Lower lobe of right lung (tissue), 2 donors: ENCODE results near the gene TTPAL. TPM values are rescaled to one million over a fixed set of nuclear protein-coding genes. Genes with fewer than 3 reads are reported as not detected.

Experiments
- ATAC-seq, 2 donors: fragments of 200-7000 bp; cut with Tn5 transposase; one replicate each; pipeline ENCODE4 v1.9.1; 2020 to 2022; ENCODE audit warnings: mild to moderate bottlenecking in 2 of 2, moderate library complexity in 2 of 2
- DNase-seq: peaks from one replicate; pipeline ENCODE4 v3.0.0-alpha.2; 2020
- H3K27ac ChIP-seq: fragments of 200-600 bp; one replicate; pipeline ENCODE4 v1.8.0; 2022
- H3K27me3 ChIP-seq: fragments of 200-600 bp; one replicate; pipeline ENCODE4 v1.8.0; 2022; ENCODE audit warnings: low read depth
- H3K36me3 ChIP-seq: fragments of 200-600 bp; one replicate; pipeline ENCODE4 v1.8.0; 2022; ENCODE audit warnings: mild to moderate bottlenecking
- H3K4me1 ChIP-seq: fragments of 200-600 bp; one replicate; pipeline ENCODE4 v1.8.0; 2022
- H3K4me3 ChIP-seq: fragments of 200-600 bp; one replicate; pipeline ENCODE4 v1.8.0; 2022; ENCODE audit warnings: mild to moderate bottlenecking
- H3K9me3 ChIP-seq: fragments of 200-600 bp; one replicate; pipeline ENCODE4 v1.8.0; 2022
- CTCF ChIP-seq: fragments of 200-600 bp; IDR thresholded peaks from one replicate; pipeline ENCODE4 v1.8.0; 2022; ENCODE audit warnings: antibody characterized with exemption, mild to moderate bottlenecking
- intact Hi-C: fragments of 100-400 bp; cut with DNase I; formaldehyde crosslinking; loops from one replicate; pipeline ENCODE4 v1.11.0; 2022
- total RNA-seq: library from RNA; stranded (reverse); fragmentation: NEBNext Ultra II Directional; extraction: Animal tissue kit (Norgen Biotek cat#: 25700); gene quantifications from one replicate; pipeline ENCODE4 v1.2.1, GENCODE V29; 2021
- donor health status: DM: no; HTN: yes; CAD: no; lungs with severe emphysema.

The TTPAL gene
- total RNA-seq, 1 donor from 2014 or later = 9.6 TPM

- DNase-seq = no peak
- no peaks in the 10 kb centered on the region for H3K4me1 ChIP-seq
- H3K36me3 ChIP-seq = no peaks in the 10 kb centered on the region
- peak; percentile 32 for TF ChIP-seq CTCF
- H3K9me3 ChIP-seq = no peaks in the 10 kb centered on the region
- ATAC-seq = no peak
- H3K27ac ChIP-seq = no peak overlapping the region
- H3K4me3 ChIP-seq = no peak overlapping the region
- no peaks in the 10 kb centered on the region for H3K27me3 ChIP-seq
- intact Hi-C loops = no loop called here
Measured at GRCh38 chr20:44460795-44461141, 14.9 kb upstream of the TTPAL start.

- Histone ChIP-seq H3K9me3 (no peaks in the 10 kb centered on the region), H3K4me1 (no peaks in the 10 kb centered on the region), H3K27me3 (no peaks in the 10 kb centered on the region), H3K4me3 (no peak overlapping the region), H3K27ac (no peak overlapping the region), H3K36me3 (no peaks in the 10 kb centered on the region)
- ATAC-seq (no peak), DNase-seq (no peak)
- no peak for TF ChIP-seq CTCF
- intact Hi-C loops = no loop called here
Measured at GRCh38 chr20:44461142-44461802, 14.4 kb upstream of the TTPAL start.

GRCh38 chr20:44461803-44462174 is 13.9 kb upstream of the TTPAL start:
- no peak overlapping the region for H3K27ac ChIP-seq
- no peaks in the 10 kb centered on the region for H3K36me3 ChIP-seq
- no peaks in the 10 kb centered on the region for H3K27me3 ChIP-seq
- no peaks in the 10 kb centered on the region for H3K9me3 ChIP-seq
- no peaks in the 10 kb centered on the region for H3K4me1 ChIP-seq
- ATAC-seq (no peak), DNase-seq (no peak)
- intact Hi-C loops = no loop called here
- TF ChIP-seq CTCF = no peak
- H3K4me3 ChIP-seq = no peak overlapping the region

GRCh38 chr20:44463466-44463865 is 12.2 kb upstream of the TTPAL start:
- DNase-seq = no peak

GRCh38 chr20:44464514-44464913 is 11.2 kb upstream of the TTPAL start:
- Histone ChIP-seq H3K27ac (no peak overlapping the region), H3K36me3 (no peaks in the 10 kb centered on the region), H3K9me3 (no peaks in the 10 kb centered on the region), H3K4me3 (no peak overlapping the region), H3K27me3 (no peaks in the 10 kb centered on the region), H3K4me1 (no peaks in the 10 kb centered on the region)
- no peak for DNase-seq
- no peak for TF ChIP-seq CTCF
- ATAC-seq = no peak
- intact Hi-C loops = no loop called here

More at GRCh38 chr20:44463466-44463865, 12.2 kb upstream of the TTPAL start:
- TF ChIP-seq CTCF = no peak
- Histone ChIP-seq H3K4me1 (no peaks in the 10 kb centered on the region), H3K36me3 (no peaks in the 10 kb centered on the region), H3K27me3 (no peaks in the 10 kb centered on the region), H3K9me3 (no peaks in the 10 kb centered on the region), H3K27ac (no peak overlapping the region), H3K4me3 (no peak overlapping the region)
- intact Hi-C loops = no loop called here
- no peak for ATAC-seq
